Duodenal mucosa (tissue), 2 donors: ENCODE results near the gene ME3.

Experiments
- H3K27ac ChIP-seq: one replicate; pipeline ENCODE4 v1.7.0; 2013; ENCODE audit warnings: low read depth, low read length
- H3K27me3 ChIP-seq, 2 donors: one replicate each; pipeline ENCODE4 v1.7.0; 2013; ENCODE audit warnings: low read length in 2 of 2, control low read depth in 1 of 2; ENCODE audit not compliant: insufficient read depth in 2 of 2, control insufficient read depth in 1 of 2
- H3K36me3 ChIP-seq, 2 donors: one replicate each; pipeline ENCODE4 v1.7.0; 2013; ENCODE audit warnings: low read length in 2 of 2, control low read depth in 1 of 2; ENCODE audit not compliant: insufficient read depth in 2 of 2, control insufficient read depth in 1 of 2
- H3K4me1 ChIP-seq, 2 donors: one replicate each; pipeline ENCODE4 v1.7.0; 2013; ENCODE audit warnings: low read length in 2 of 2, control low read depth in 1 of 2; ENCODE audit not compliant: insufficient read depth in 2 of 2, control insufficient read depth in 1 of 2
- H3K4me3 ChIP-seq, 2 donors: one replicate each; pipeline ENCODE4 v1.7.0; 2013; ENCODE audit warnings: low read length in 2 of 2, low read depth in 1 of 2
- H3K9ac ChIP-seq, 2 donors: one replicate each; pipeline ENCODE4 v1.7.0; 2013; ENCODE audit warnings: low read length in 2 of 2, low read depth in 1 of 2
- H3K9me3 ChIP-seq, 2 donors: one replicate each; pipeline ENCODE4 v1.7.0; 2013; ENCODE audit warnings: low read length in 2 of 2, control low read depth in 1 of 2; ENCODE audit not compliant: control insufficient read depth in 1 of 2

The ME3 gene

DNA sequence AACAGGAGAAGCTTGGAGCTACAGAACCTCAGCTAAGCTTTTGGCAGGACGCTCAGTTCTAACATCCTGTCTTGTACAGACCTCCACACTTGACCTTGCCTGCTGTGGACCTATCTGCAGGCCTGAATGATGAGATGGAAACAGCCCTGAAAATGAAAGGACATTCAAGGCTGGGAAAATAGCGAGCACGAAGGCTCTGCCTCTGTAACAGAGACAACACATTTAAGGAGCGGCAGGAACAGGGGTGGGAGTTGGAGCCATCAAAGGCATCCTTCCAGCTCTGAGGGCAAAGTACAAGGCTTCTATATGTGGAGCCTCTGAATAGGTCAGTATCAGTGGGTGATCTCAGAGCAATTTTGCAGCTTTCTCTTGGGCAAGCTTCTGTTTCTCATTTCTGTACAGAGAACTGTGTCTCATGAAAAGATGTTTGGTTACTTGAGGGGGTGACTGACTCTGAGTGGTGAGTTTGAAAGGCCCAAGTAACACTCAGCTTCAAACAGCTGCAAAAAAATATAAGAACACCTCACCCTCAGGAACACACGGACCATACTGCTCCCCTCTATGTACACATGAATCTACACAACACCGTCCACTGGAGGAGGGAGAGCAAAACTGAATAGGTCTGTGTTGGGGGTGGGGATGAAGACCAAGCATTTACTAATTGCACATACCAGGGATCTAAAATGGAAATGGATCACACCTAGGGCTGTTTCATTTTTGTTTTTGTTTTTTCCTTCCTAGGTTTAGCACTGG is 196.1 kb downstream of the ME3 start:
- Histone ChIP-seq H3K36me3 (no peaks in the 10 kb centered on the region), H3K27ac (no peak overlapping the region), H3K4me1 (peaks cover 5 to 14% of the 10 kb centered on the region in 2 donors), H3K9ac (no peak overlapping the region), H3K4me3 (no peak overlapping the region), H3K27me3 (no peaks in the 10 kb centered on the region), H3K9me3 (no peaks in the 10 kb centered on the region)

DNA sequence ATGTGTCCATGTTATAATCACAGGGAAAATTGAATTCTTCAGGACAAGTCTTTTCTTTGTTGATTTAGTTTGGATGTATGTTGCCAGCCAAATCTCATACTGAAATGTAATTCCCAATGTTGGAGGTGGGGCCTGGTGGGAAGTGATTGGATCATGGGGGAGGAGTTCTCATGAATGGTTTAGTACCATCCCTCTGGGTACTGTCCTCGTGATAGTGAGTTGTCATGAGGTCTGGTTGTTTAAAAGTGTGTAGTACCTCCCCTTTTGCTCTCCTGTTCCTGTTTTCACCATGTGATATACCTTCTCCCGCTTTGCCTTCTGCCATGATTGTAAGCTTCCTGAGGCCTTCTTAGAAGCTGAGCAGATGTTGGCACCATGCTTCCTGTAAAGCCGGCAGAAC is 197.4 kb downstream of the ME3 start:
- no peak overlapping the region for H3K4me3 ChIP-seq
- peak overlapping the region; percentile 39 for H3K27ac ChIP-seq
- H3K27me3 ChIP-seq, result no peaks in the 10 kb centered on the region
- no peaks in the 10 kb centered on the region for H3K36me3 ChIP-seq
- H3K4me1 ChIP-seq, result peaks cover 5 to 14% of the 10 kb centered on the region in 2 donors
- H3K9me3 ChIP-seq, result no peaks in the 10 kb centered on the region
- no peak overlapping the region for H3K9ac ChIP-seq

GRCh38 chr11:86473991-86474833 is 198.2 kb downstream of the ME3 start:
- no peaks in the 10 kb centered on the region for H3K36me3 ChIP-seq
- H3K4me3 ChIP-seq, result no peak overlapping the region
- H3K4me1 ChIP-seq, result peaks cover 5 to 14% of the 10 kb centered on the region in 2 donors
- no peaks in the 10 kb centered on the region for H3K27me3 ChIP-seq
- H3K27ac ChIP-seq, result peak overlapping the region; percentile 22
- no peaks in the 10 kb centered on the region for H3K9me3 ChIP-seq
- no peak overlapping the region for H3K9ac ChIP-seq

DNA sequence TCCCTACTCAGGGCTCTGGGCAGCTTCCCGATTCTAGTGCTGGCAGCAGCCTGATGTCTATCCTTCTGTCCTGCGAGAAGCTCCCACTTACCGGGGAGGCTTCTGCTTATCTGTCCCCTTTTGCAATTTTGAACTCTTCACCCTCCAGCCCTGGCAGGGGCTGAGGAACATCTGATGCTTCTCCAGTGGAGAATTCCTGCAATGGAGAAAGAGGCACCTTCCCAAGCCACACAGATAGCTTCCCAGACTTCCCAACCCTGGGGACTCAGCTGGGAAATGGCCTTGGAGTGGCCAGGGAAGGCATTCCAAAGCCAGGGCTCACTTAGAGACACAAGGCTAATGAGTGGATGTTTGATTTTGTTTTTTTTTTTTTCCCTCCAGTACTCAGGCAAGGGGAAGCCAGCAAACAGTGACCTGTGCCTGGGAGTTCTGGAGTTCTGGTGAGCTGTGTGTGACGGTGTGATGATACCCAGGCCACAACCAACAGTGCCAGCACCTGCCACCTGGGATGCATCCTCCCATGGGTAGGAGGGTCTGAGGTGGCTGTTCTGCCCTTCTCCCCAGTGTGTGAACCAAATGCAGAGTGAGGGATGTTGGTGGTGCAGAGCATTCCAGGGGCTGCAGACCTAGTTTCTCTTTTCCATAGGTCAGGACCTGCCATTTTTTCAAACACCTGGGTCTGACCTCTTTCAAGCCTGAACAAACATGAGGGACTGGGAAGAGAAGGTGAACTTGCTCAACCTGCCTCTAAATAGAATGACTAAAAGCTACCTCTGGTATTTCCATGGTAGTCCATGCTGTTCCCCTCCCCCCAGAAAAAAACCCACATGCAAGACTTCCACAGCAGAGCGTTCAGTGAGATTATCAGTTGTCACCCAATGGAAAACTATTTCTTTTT is 202.7 kb downstream of the ME3 start:
- H3K4me3 ChIP-seq, result no peak overlapping the region
- H3K27ac ChIP-seq, result no peak overlapping the region
- no peaks in the 10 kb centered on the region for H3K4me1 ChIP-seq
- H3K9me3 ChIP-seq, result no peaks in the 10 kb centered on the region
- H3K9ac ChIP-seq, result no peak overlapping the region
- H3K36me3 ChIP-seq, result no peaks in the 10 kb centered on the region
- H3K27me3 ChIP-seq, result no peaks in the 10 kb centered on the region

DNA sequence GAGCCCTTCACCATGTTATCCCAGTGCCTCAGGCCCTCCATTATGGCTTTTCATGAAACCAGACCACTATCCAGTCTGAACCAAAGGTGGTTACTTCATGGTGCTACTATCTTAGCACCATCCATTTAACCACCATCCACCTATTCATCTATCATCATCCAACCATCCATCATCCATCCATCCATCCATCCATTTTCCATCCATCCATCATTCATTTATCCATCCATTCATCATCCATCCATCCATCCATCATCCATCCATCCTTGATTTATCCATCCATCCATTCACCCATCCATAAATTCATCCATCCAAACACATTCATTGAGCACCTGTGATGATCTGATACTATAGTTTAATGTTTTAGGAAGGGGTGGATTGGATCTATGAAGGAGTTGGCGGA is 204.2 kb downstream of the ME3 start:
- no peaks in the 10 kb centered on the region for H3K27me3 ChIP-seq
- H3K9me3 ChIP-seq, result no peaks in the 10 kb centered on the region
- H3K36me3 ChIP-seq, result no peaks in the 10 kb centered on the region
- H3K27ac ChIP-seq, result no peak overlapping the region
- H3K4me1 ChIP-seq, result no peaks in the 10 kb centered on the region
- H3K4me3 ChIP-seq, result no peak overlapping the region
- no peak overlapping the region for H3K9ac ChIP-seq

DNA sequence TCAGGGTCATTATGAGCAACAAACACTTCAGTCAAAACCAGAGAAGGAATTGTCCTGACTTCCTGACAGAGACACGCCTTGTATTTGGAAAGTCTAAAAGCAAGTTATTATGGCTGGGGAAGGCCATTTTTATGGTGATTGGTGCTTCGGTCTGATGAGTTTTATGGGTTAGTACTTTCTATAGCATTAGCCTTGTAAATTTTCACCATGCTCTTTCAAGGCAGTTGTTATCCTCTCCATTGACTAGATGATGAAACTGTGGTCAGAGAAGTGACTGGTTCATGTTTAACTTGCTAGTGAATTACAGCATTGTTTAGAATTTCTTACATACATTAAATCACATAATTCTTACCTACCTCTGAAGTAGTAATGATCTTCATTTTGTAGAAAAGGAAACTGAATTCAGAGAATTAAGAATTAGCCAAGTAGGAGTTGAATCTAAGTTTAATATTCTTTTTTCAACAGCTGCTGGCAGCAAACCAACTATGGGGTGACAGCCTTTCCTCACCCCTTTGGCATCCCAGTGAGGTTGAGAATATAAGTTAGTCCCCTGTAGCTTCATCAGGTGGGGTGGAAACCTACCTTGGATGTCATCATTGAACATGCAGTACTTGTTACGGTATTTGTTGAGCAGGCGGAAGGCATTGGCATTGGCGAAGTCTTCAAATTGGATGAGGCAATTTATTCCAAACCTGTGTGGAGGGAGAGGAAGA is 207.8 kb downstream of the ME3 start:
- H3K27ac ChIP-seq, result no peak overlapping the region
- no peak overlapping the region for H3K9ac ChIP-seq
- H3K4me3 ChIP-seq, result no peak overlapping the region
- H3K27me3 ChIP-seq, result no peaks in the 10 kb centered on the region
- no peaks in the 10 kb centered on the region for H3K4me1 ChIP-seq
- H3K36me3 ChIP-seq, result no peaks in the 10 kb centered on the region
- H3K9me3 ChIP-seq, result no peaks in the 10 kb centered on the region

DNA sequence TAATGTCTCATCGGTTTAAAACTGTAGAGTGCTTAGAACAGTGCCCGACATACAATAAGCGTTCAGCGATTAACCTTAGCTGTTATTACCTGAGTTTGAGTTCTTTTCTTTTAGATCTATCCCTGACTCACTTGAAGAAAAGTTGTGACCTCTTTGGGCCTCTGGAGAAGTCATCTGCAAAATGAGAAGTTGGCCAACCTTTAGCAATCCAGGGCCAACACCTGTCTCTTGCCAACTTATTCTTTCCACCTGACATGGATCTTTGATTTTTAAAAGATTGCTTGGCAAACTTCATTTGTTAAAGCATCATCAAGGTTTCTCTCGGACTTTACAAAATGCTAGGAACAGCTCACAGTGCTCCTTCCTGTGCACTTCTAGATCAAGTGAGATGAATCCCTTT is 208.5 kb downstream of the ME3 start:
- H3K27ac ChIP-seq, result no peak overlapping the region
- H3K9ac ChIP-seq, result no peak overlapping the region
- H3K36me3 ChIP-seq, result no peaks in the 10 kb centered on the region

DNA sequence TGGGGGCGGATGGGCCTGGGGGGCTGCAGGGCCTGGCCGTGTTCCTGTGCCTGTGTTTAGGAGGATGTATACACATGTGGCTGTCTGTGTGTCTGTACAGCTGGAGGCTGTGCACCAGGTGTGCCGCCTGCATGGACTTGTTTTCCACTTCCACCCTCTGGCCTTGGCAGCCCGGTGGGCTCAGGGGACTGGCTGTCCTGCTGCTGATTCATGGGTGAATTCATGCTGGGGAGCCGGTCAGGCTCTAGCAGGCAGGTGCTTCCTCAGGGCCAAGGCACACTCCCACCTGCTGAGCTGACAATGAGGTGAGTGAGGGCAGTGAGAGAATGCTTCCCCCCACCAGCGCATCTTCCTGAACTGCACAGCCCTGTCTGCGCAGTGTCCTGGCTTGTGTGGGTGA is 209.3 kb downstream of the ME3 start:
- no peak overlapping the region for H3K4me3 ChIP-seq
- no peaks in the 10 kb centered on the region for H3K36me3 ChIP-seq
- no peaks in the 10 kb centered on the region for H3K27me3 ChIP-seq
- no peaks in the 10 kb centered on the region for H3K4me1 ChIP-seq
- no peaks in the 10 kb centered on the region for H3K9me3 ChIP-seq
- no peak overlapping the region for H3K27ac ChIP-seq
- no peak overlapping the region for H3K9ac ChIP-seq

More for the DNA sequence above, 208.5 kb downstream of the ME3 start:
- Histone ChIP-seq H3K4me1 (no peaks in the 10 kb centered on the region), H3K4me3 (no peak overlapping the region), H3K27me3 (no peaks in the 10 kb centered on the region), H3K9me3 (no peaks in the 10 kb centered on the region)

- H3K4me3 ChIP-seq, result no peak overlapping the region
- H3K4me1 ChIP-seq, result no peaks in the 10 kb centered on the region
- no peak overlapping the region for H3K27ac ChIP-seq
- H3K9ac ChIP-seq, result no peak overlapping the region
- H3K27me3 ChIP-seq, result no peaks in the 10 kb centered on the region
- H3K9me3 ChIP-seq, result no peaks in the 10 kb centered on the region
- H3K36me3 ChIP-seq, result no peaks in the 10 kb centered on the region
Observed at GRCh38 chr11:86461892-86462291, 210.5 kb downstream of the ME3 start.
